ENCODE results near the gene WNT5A.

Gene WNT5A

DNA sequence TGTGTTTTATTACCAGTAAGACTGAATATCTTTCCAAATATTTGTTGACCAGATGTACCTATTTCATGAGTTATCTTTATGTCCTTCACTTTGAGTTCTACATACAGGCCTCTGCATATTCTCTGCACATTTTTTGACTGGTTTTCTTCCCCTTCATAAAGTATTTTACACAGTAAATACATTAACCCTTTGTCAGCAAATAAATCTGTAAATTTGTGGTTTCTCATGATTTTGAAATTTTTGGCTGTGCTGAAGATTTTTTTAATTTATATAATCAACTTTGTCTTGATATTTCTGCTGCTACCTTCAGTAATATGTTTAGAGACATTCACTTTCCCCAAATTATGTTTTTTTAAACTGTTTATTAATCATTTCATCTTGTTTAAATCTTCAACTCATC, 50.5 kb downstream of the WNT5A start:
- no peak overlapping the region for H3K27ac ChIP-seq (ENCODE audit: low read depth, low read length)
- no peaks in the 10 kb centered on the region for H4K20me1 ChIP-seq (ENCODE audit: control insufficient read depth, insufficient read depth, low read depth, low read length)
- TF ChIP-seq EZH2phosphoT487 (IDR thresholded peaks at IDR 0.05; ENCODE audit: borderline replicate concordance, low read length) (no peak), CTCF (IDR thresholded peaks at IDR 0.05; ENCODE audit: low read depth, low read length, poor library complexity, severe bottlenecking) (no peak)
- no peak overlapping the region for H3K4me3 ChIP-seq (ENCODE audit: low read length)
- no peaks in the 10 kb centered on the region for H3K4me1 ChIP-seq (ENCODE audit: control insufficient read depth, low read length)
- H3K9me3 ChIP-seq (ENCODE audit: control insufficient read depth, insufficient read depth, low read length): no peaks in the 10 kb centered on the region
- H3K4me2 ChIP-seq (ENCODE audit: low read length): no peak overlapping the region
- no peaks in the 10 kb centered on the region for H3K27me3 ChIP-seq (ENCODE audit: control insufficient read depth, low read length)
- no peaks in the 10 kb centered on the region for H3K9me2 ChIP-seq (replicated peaks; ENCODE audit: control insufficient read depth, low read length)
- no peaks in the 10 kb centered on the region for H3K36me3 ChIP-seq (ENCODE audit: control insufficient read depth, low read length)
- no peaks in the 10 kb centered on the region for H3F3A ChIP-seq (ENCODE audit: control insufficient read depth, insufficient read depth)
- no peaks in the 10 kb centered on the region for H3K79me2 ChIP-seq (ENCODE audit: control insufficient read depth, low read length)

DNA sequence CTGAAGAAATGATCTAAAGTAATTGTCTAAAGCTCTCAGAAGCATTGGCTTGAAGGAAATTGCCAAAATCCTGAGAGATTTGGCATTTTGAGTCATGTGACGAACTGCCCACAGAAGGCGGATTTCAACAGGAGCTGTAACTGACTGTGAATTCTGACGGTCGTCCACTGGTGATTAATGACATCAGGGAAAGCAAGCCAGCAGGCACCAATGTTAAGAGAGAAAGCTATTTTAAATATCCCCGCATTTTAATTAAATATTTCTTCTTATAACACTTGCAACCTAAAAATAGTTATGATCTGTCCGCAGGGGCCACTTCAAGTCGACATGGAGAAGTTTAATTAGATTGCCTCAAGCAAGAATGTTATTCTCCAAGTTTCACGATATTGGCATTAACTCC, 51.6 kb downstream of the WNT5A start:
- Histone ChIP-seq H3K27ac (ENCODE audit: low read depth, low read length) (no peak overlapping the region), H3K27me3 (ENCODE audit: control insufficient read depth, low read length) (no peaks in the 10 kb centered on the region), H3K36me3 (ENCODE audit: control insufficient read depth, low read length) (no peaks in the 10 kb centered on the region), H3K9me3 (ENCODE audit: control insufficient read depth, insufficient read depth, low read length) (no peaks in the 10 kb centered on the region), H3K4me2 (ENCODE audit: low read length) (no peak overlapping the region), H3K4me1 (ENCODE audit: control insufficient read depth, low read length) (no peaks in the 10 kb centered on the region), H3K9me2 (replicated peaks; ENCODE audit: control insufficient read depth, low read length) (no peaks in the 10 kb centered on the region), H3F3A (ENCODE audit: control insufficient read depth, insufficient read depth) (no peaks in the 10 kb centered on the region), H3K4me3 (ENCODE audit: low read length) (no peak overlapping the region), H4K20me1 (ENCODE audit: control insufficient read depth, insufficient read depth, low read depth, low read length) (no peaks in the 10 kb centered on the region), H3K79me2 (ENCODE audit: control insufficient read depth, low read length) (no peaks in the 10 kb centered on the region)
- TF ChIP-seq EZH2phosphoT487 (IDR thresholded peaks at IDR 0.05; ENCODE audit: borderline replicate concordance, low read length) (no peak), CTCF (IDR thresholded peaks at IDR 0.05; ENCODE audit: low read depth, low read length, poor library complexity, severe bottlenecking) (no peak)

- H3K79me2 ChIP-seq (ENCODE audit: control insufficient read depth, low read length): no peaks in the 10 kb centered on the region
- H3K9me3 ChIP-seq (ENCODE audit: control insufficient read depth, insufficient read depth, low read length): no peaks in the 10 kb centered on the region
- TF ChIP-seq CTCF (IDR thresholded peaks at IDR 0.05; ENCODE audit: low read depth, low read length, poor library complexity, severe bottlenecking) (peak; percentile 73), EZH2phosphoT487 (IDR thresholded peaks at IDR 0.05; ENCODE audit: borderline replicate concordance, low read length) (no peak)
- no peaks in the 10 kb centered on the region for H3K4me1 ChIP-seq (ENCODE audit: control insufficient read depth, low read length)
- H3K4me3 ChIP-seq (ENCODE audit: low read length): no peak overlapping the region
- H3F3A ChIP-seq (ENCODE audit: control insufficient read depth, insufficient read depth): no peaks in the 10 kb centered on the region
- no peaks in the 10 kb centered on the region for H3K27me3 ChIP-seq (ENCODE audit: control insufficient read depth, low read length)
- no peaks in the 10 kb centered on the region for H4K20me1 ChIP-seq (ENCODE audit: control insufficient read depth, insufficient read depth, low read depth, low read length)
- no peaks in the 10 kb centered on the region for H3K9me2 ChIP-seq (replicated peaks; ENCODE audit: control insufficient read depth, low read length)
- no peak overlapping the region for H3K27ac ChIP-seq (ENCODE audit: low read depth, low read length)
- H3K36me3 ChIP-seq (ENCODE audit: control insufficient read depth, low read length): no peaks in the 10 kb centered on the region
- H3K4me2 ChIP-seq (ENCODE audit: low read length): no peak overlapping the region
Measured at GRCh38 chr3:55434789-55435188, 52.3 kb downstream of the WNT5A start.

DNA sequence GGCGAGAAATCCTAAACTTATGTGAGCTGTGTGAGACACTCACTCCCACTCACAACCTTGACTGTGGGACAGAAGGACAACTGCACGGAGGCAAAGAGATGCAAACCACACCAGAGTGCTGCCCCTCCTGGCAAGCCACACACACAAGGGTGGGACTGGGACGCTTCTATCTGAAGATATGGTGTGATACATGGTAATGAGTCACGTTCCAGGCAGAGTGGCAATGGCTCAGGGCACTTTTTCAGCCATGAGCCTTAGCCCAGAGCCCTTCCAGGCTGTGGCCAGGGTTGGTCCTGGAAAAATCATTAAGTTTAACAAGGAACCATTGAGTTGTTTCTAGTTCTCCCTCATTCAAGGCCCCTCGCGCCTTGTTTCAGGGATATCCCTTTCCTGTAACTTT, 56.1 kb downstream of the WNT5A start:
- H3K4me3 ChIP-seq (ENCODE audit: low read length): no peak overlapping the region
- no peaks in the 10 kb centered on the region for H3K9me2 ChIP-seq (replicated peaks; ENCODE audit: control insufficient read depth, low read length)
- H3K27me3 ChIP-seq (ENCODE audit: control insufficient read depth, low read length): no peaks in the 10 kb centered on the region
- no peaks in the 10 kb centered on the region for H3F3A ChIP-seq (ENCODE audit: control insufficient read depth, insufficient read depth)
- H3K9me3 ChIP-seq (ENCODE audit: control insufficient read depth, insufficient read depth, low read length): no peaks in the 10 kb centered on the region
- H3K27ac ChIP-seq (ENCODE audit: low read depth, low read length): no peak overlapping the region
- TF ChIP-seq CTCF (IDR thresholded peaks at IDR 0.05; ENCODE audit: low read depth, low read length, poor library complexity, severe bottlenecking) (no peak), EZH2phosphoT487 (IDR thresholded peaks at IDR 0.05; ENCODE audit: borderline replicate concordance, low read length) (no peak)
- H4K20me1 ChIP-seq (ENCODE audit: control insufficient read depth, insufficient read depth, low read depth, low read length): no peaks in the 10 kb centered on the region
- H3K4me2 ChIP-seq (ENCODE audit: low read length): no peak overlapping the region
- H3K4me1 ChIP-seq (ENCODE audit: control insufficient read depth, low read length): no peaks in the 10 kb centered on the region
- H3K79me2 ChIP-seq (ENCODE audit: control insufficient read depth, low read length): no peaks in the 10 kb centered on the region
- no peaks in the 10 kb centered on the region for H3K36me3 ChIP-seq (ENCODE audit: control insufficient read depth, low read length)
